G401.6 (cell line): Measurements from ENCODE around the gene SYT15.
"Not testable (repeated sequence)": the region's sequence is repeated elsewhere in the genome, so short reads cannot be mapped to it uniquely, and the experiment has no call there.

ENCODE experiments used
- FAIRE-seq: peaks from 2 replicates; lab custom pipeline; 2012; peaks lifted over from hg19 to GRCh38; lab: Jason Lieb, UNC

SYT15 gene

DNA sequence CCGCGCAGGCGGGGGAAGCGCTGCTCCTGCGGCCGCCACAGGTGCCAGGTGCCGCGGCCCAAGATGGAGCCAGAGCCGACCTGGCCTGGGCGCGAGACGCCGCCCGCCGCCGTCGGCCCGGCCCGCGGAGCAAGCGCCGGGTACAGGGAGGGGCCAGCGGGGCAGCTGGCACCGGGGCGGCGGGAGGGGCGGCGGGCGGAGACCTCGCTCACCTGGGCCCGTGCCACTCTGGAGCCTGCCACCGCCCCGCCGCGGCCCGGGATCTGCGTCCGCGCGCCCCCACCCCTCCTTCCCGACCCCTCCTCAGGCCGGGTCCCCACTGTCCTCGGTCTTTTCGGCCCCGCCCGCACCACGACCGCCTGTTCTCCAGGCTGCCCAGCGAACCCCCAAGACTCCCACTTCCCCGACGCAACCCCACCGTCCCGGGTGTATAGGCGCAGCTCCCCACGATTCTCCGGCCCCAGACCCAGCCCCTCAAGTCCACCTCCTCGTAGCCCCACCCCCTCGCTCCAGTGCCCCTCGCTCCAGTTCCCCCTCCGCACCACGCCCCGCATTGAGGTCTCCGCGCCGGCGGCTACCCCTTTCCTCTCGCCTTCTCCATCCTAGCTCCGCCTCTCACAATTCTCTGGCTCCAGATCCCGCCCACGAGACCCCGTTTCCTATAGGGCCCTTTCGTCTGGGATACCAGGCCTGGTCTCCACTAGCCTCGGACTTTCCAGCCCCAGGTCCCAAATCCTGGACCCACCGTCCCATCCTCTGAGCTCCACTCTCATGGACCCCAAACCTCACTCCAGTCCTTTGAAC is 22.2 kb upstream of the SYT15 start, which contains the start of gene GPRIN2:
Gene GPRIN2, minus strand, starts transcription at position 144 of the 804 bp plus-strand sequence. CDS start 5,922 bp downstream, outside the sequence.
- FAIRE-seq = no peak

GRCh38 chr10:46557319-46558121 is 21.4 kb upstream of the SYT15 start:
- no peak for FAIRE-seq

GRCh38 chr10:46558122-46558391 is 20.9 kb upstream of the SYT15 start:
- no peak for FAIRE-seq

- no peak for FAIRE-seq
These were observed 20.3 kb upstream of the SYT15 start for GRCh38 chr10:46558392-46559185.

GRCh38 chr10:46559231-46559671 is 19.7 kb upstream of the SYT15 start:
- FAIRE-seq = no peak

DNA sequence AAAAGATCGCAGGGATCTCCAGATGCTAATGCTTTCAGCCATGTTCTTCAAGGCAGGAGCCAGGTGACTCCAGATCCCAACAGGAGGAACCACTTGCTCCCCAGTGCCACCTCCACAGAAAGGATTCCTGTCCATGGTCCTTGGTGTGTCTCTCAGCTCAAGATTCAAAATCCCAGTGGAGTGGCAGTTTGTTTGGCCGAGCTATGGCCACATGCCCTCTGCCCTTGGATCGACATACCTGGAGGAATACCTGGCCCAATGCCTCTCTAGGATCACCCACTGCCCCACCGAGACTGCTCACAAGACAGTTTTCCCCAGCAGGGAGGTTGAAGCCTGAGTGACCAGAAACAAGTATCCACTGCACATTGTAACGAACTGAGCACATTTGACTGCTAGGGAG is 18.5 kb upstream of the SYT15 start:
- no peak for FAIRE-seq

DNA sequence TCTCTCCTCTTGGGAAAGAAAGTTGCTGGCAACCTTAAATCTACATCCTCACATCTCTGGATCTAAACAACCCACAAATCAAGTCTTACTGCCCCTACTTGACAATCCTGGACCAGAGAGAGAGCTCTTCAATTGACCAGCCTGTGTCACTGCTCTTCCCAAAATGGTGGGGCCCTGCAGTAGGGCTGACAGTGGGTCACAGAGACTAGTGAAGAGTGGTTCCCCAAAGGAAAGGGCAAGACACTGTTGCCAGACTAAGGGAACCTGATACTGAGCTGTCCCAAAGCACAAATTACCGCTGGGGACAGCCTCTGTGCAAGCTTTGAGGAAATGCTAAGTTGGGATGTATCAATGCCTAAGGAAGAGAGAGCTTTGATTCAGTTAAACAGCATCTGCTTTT is 18.0 kb upstream of the SYT15 start:
- no peak for FAIRE-seq

GRCh38 chr10:46565591-46566332 is 13.2 kb upstream of the SYT15 start:
- peak; percentile 34 for FAIRE-seq

DNA sequence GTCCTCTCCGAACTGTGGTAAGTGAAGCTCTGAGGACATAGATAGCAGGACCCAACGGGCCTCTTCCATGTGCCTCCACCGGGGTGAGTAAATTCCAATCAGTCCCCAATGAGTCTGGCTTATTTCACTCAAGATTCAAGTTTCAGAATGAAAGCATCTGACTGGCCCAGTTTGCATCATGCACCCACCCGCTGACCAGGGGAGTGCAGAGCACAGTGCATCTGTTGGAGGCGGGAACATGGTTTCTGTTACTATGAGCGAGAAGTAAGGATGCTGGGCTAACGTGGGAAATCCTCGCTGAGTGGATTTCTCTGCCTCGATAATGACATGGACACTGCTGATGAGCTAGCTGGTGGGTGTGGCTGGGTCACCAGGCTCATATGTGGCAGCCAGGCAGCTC is 11.8 kb upstream of the SYT15 start:
- not testable (repeated sequence) for FAIRE-seq

DNA sequence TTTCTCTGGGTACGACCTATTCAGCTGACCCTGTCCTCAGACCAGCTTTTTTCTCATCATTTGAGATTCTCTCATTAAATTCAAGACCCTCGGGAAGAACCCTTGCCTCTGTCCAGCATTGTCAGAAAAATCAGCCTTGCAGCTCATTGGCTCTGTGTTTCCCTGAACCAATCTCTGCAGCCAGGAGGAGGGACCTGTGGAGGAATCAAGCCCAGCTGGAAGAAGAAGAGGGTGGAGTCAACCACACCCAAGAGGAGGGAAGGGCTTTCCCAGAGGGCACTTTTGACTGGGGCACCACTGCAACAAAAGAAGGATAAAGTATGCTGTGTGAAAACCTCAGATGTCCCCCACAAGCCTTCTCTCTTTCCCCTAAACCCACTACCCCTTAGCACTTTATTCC is 8.3 kb upstream of the SYT15 start:
- not testable (repeated sequence) for FAIRE-seq

DNA sequence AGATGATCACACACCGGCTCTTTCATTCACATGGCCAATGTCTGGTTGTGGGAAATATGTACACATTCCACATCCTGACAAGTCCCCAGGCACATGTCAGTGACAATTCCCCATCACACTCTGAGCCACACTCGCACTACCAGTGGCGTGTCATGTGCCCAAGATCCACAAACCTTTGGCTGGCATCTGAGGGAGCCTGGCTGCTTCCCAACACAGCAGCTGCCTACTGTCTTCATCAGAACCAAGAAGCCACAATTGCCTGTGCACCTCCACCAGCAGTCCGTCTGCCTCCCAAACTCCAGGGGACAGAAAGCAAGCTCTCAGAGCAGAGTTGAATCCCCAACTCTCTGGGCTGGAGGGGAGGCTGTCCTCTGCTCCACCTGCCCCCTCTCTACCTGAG is 6.2 kb upstream of the SYT15 start:
- not testable (repeated sequence) for FAIRE-seq

GRCh38 chr10:46573314-46573713 is 5.6 kb upstream of the SYT15 start:
- not testable (repeated sequence) for FAIRE-seq

- not testable (repeated sequence) for FAIRE-seq
These were observed 5.0 kb upstream of the SYT15 start for GRCh38 chr10:46573884-46574283.

DNA sequence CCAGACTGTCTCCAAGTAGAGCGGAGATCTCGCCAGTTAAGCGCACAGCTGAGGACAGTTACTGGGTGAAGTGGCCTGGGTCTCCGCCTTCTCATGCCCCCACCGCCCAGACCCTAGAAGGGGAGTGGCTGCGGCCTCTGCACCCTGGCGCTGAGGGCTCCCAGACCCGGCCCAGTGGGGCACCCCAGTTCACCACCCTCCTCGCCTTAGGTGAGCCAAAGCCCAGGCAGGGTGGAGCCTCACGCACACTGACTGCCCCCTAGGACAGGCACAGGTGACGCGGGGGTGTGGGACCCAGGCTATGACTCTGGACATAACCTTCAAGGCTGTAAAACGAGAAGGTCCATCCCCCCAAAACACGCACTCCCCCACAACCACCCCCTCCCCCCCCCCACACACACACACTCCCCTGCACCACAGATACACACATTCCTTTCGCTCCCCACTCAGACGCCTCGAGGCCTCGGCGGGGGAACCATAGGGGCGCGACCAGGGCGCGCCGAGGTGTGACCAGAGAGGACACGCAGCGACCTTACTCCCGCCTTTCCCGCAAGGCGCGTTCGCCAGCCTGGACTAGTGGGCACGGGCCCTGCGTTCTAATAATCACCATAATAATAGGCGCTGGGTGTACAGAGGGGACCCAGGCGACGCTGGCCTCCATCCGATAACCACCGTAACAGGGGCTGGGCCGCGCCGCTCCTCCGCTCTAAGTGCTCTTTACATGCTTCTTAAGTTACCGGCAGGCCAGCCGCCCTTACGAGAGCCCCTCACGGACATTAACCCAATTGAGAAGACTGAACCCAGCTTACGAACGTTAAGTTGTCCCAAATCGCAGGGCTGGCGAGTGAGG is 1.1 kb upstream of the SYT15 start:
- FAIRE-seq = not testable (repeated sequence)

DNA sequence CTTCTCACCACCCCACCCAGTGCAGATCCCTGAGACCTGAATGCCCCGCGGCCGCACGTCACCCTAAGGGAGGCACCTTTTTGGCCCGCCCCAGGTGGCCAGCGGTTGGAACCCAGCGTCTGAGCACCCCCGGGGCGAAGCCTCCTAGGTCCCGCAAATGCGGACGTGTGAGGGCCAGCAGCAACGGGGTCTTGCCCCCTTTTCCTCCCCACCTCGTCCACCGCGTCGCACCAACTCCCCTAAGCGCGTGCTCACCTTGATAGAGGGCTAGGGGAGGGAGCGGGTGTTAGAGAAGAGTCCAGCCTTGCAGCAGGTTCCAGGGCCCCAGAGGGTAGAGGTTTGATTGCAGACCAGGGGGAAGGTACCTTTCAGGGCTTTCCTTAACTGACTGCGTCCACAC is 450 bp downstream of the SYT15 start:
- not testable (repeated sequence) for FAIRE-seq

- not testable (repeated sequence) for FAIRE-seq
These were observed 3.1 kb downstream of the SYT15 start for GRCh38 chr10:46581997-46582396.

GRCh38 chr10:46582568-46582967 is 3.6 kb downstream of the SYT15 start:
- FAIRE-seq = not testable (repeated sequence)

- FAIRE-seq = not testable (repeated sequence)
These were observed 5.3 kb downstream of the SYT15 start for GRCh38 chr10:46584196-46584595.

GRCh38 chr10:46585246-46585645 is 6.3 kb downstream of the SYT15 start:
- not testable (repeated sequence) for FAIRE-seq

GRCh38 chr10:46587546-46587945 is 8.6 kb downstream of the SYT15 start:
- not testable (repeated sequence) for FAIRE-seq

DNA sequence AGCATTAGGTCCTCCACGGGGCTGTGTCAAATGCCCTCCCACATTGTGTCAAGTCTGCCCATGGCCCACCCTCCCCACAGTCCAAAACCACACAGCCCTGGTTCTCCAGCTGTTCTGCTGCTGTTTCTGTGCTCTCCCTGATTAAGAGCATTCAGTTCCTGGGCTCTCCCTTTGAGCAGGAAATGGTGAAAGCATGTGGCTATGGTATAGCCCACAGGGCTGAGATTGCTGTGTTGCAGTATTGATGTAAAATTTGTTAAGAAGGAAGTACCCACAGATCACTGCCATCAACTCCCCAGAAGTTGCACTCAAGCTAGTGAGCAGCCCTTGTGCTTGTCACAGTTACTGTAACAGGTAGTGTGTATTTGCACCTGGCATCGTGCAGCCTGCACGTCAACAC is 9.3 kb downstream of the SYT15 start:
- not testable (repeated sequence) for FAIRE-seq
